T-helper 17 cell (primary cell): ENCODE measurements around the gene TUBGCP2. TPM values are rescaled to one million over a fixed set of nuclear protein-coding genes. Genes with fewer than 3 reads are reported as not detected.
"Not testable (repeated sequence)": the region's sequence is repeated elsewhere in the genome, so short reads cannot be mapped to it uniquely, and the experiment has no call there.

Source experiments
- ATAC-seq: fragments of 150-1000 bp; cut with Tn5 transposase; 2 replicates; pipeline ENCODE4 v1.10.0; 2021; ENCODE audit warnings: mild to moderate bottlenecking, moderate library complexity
- DNase-seq, 3 donors: peaks; one replicate each; pipeline versions ENCODE4 v3.0.0 to v3.0.0-alpha.2; 2020 to 2021
- H3K9me3 ChIP-seq: one replicate; pipeline ENCODE4 v1.7.0; 2013; ENCODE audit warnings: low read length, mild to moderate bottlenecking; ENCODE audit not compliant: control insufficient read depth, poor library complexity, severe bottlenecking
- H3K27ac Mint-ChIP-seq: one replicate; pipeline ENCODE4 v1.8.0; 2022; ENCODE audit warnings: mild to moderate bottlenecking, moderate library complexity, mixed read lengths
- H3K27me3 Mint-ChIP-seq: one replicate; pipeline ENCODE4 v1.8.0; 2022; ENCODE audit warnings: mixed read lengths
- H3K36me3 Mint-ChIP-seq: one replicate; pipeline ENCODE4 v1.8.0; 2022; ENCODE audit warnings: low read depth, mixed read lengths
- H3K4me1 Mint-ChIP-seq: one replicate; pipeline ENCODE4 v1.8.0; 2022; ENCODE audit warnings: mild to moderate bottlenecking, mixed read lengths
- H3K4me3 Mint-ChIP-seq: one replicate; pipeline ENCODE4 v1.8.0; 2022; ENCODE audit warnings: mild to moderate bottlenecking, moderate library complexity, mixed read lengths
- total RNA-seq, 4 donors: library from RNA in 2 of 4; stranded (reverse) in 2 of 4; gene quantifications; one replicate each; pipeline ENCODE4 v1.2.3 and lab custom pipeline; 2022 to 2026

TUBGCP2 gene
- total RNA-seq, 2 donors from 2014 or later = 73.6 to 75.4 TPM

DNA sequence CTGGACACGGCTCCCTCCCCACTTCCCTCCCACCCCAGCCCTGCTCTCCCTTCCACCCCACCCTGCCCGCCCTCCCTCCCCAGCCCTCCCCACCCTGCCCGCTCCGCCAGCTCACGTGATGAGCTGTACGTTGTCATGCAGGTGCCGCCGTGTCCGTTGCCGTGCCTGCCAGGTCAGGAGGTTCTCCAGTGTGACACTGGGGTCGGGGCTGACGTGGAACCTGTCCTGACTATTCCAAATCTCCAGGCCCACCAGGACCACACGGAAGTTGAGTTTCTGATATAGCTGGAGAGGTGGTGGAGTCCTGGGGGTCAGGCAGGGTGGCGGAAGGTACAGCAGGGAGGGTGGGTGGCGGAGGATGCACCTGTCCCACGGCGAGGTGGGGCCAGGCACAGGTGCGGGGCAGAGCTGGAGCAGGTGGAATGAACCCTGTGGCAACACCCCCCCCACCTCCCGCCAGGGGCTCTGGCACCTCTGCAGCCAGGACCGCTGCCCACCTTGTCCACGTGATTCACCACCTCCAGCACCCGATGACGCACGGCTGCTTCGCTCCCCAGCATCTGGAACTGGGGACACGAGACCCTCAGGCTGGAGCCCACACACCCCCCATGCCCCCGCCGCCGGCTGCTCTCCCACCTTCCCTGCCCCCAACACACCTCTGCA, 36.2 kb downstream of the TUBGCP2 start:
- no peaks in the 10 kb centered on the region for H3K9me3 ChIP-seq
- no peak overlapping the region for H3K27ac Mint-ChIP-seq
- no peaks in the 10 kb centered on the region for H3K27me3 Mint-ChIP-seq
- peak overlapping the region; percentile 33 for H3K4me3 Mint-ChIP-seq
- DNase-seq = no peak
- H3K4me1 Mint-ChIP-seq = peaks cover 6% of the 10 kb centered on the region
- ATAC-seq = no peak
- H3K36me3 Mint-ChIP-seq = no peaks in the 10 kb centered on the region

DNA sequence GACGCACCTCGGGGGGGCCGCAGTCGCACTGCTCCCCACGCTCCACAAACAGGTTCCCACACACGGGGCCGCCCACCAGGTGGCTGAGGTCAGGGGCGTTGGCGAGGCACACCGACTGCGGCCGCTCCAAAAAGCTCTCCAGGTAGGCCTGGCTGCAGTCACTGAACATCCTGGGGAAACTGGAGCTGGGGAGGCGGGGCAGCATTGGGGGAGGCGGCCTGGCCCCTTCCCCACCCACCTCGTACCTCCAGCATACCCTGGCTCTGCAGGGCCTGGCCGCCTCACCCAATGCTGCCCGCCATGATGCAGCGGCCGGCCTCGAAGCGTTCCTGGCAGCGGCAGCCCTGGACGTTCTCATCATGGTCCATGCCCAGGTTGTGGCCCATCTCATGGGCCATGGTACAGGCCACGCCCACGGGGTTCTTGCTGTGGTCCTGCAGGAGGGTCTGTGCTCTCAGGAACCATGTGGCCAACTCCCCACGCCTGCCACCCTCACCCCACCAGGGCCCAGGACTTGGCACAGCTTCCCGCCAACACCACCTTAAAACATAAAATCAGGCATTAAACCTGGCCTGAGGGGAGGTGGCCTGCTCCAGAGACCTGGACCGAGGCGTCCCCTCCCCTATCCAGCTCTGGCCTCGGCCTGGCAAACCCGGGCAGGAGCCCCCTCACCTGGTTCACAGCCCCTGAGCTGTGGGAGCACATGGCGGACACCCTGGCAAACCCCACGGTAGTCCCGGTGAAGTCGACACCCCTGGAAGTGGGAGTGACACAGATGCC, 37.0 kb downstream of the TUBGCP2 start:
- H3K27ac Mint-ChIP-seq = no peak overlapping the region
- no peak overlapping the region for H3K4me3 Mint-ChIP-seq
- ATAC-seq (no peak), DNase-seq (no peak)
- H3K9me3 ChIP-seq = no peaks in the 10 kb centered on the region
- peaks cover 5% of the 10 kb centered on the region for H3K4me1 Mint-ChIP-seq
- H3K36me3 Mint-ChIP-seq = no peaks in the 10 kb centered on the region
- H3K27me3 Mint-ChIP-seq = no peaks in the 10 kb centered on the region

DNA sequence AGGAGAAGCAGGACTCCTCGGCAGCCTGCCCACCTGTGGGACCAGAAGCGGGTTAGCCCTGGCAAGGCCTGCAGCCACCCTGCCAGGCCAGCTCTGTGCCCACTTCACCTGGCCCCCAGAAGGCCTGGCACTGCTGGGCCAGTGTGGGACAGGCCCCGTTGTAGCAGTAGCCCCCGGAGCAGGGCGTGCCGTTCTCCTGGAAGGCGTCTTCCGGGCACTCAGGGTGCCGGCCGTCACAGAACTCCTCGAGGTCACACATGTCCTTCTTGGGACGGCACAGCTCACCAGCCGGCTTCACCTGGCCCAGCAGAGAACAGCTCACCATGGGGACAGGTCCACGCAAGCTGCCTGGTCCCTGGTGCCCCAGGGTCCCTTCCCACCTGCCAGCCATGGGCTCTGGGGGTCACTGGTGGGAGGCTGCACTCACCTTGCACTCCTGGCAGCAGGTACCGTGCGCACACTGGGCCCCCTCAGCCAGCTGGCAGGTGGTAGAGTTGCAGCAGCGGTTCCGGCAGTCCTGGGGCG, 37.8 kb downstream of the TUBGCP2 start:
- no peak for ATAC-seq
- Mint-ChIP-seq H3K4me3 (no peak overlapping the region), H3K27me3 (no peaks in the 10 kb centered on the region), H3K4me1 (peaks cover 7% of the 10 kb centered on the region), H3K27ac (no peak overlapping the region), H3K36me3 (no peaks in the 10 kb centered on the region)
- DNase-seq = no peak
- no peaks in the 10 kb centered on the region for H3K9me3 ChIP-seq

DNA sequence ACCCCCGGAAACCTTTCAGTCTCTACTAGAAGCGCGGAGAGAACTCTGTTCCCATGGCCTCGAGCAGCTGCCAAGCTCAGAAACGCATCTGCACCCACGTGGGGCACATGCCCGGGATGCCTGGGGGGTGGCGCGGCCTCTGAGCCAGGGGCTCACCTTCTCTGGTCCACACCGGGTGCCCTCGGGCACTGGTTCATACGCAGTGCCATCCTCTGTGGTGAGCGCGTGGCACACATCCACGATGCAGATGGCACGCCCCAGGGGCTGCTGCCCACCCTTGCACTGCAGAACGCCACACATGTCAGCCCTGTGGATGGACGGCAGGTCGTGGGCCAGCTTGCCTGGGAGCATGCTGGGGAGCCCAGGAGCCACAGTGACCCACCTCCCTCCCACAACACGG, 38.5 kb downstream of the TUBGCP2 start:
- DNase-seq (no peak), ATAC-seq (no peak)
- Mint-ChIP-seq H3K27ac (no peak overlapping the region), H3K36me3 (no peaks in the 10 kb centered on the region), H3K4me1 (peaks cover 12% of the 10 kb centered on the region), H3K4me3 (peak overlapping the region; percentile 25), H3K27me3 (no peaks in the 10 kb centered on the region)
- no peaks in the 10 kb centered on the region for H3K9me3 ChIP-seq

DNA sequence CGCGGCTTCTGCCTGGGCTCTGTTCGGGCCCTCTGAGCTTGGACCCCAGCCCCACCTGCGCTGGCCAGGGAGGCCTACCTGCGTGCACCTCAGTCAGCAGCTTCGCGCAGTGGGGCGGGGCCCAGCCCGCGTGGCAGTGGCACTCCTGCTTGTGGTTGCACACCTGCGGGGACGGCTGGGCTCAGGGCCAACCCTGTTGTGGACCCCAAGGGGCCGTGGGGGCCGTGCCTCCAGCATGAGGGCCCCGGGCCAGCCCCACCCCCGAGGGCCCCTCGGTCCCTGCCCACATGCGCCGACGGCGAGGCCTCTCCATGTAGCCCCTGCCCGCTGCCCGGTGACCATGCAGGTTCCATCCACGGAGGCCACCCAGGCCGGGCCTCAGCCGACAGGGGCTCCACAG, 39.3 kb downstream of the TUBGCP2 start:
- no peaks in the 10 kb centered on the region for H3K9me3 ChIP-seq
- H3K27me3 Mint-ChIP-seq = no peaks in the 10 kb centered on the region
- H3K36me3 Mint-ChIP-seq = no peaks in the 10 kb centered on the region
- ATAC-seq (no peak), DNase-seq (no peak)
- no peak overlapping the region for H3K4me3 Mint-ChIP-seq
- peaks cover 15% of the 10 kb centered on the region for H3K4me1 Mint-ChIP-seq
- H3K27ac Mint-ChIP-seq = no peak overlapping the region

DNA sequence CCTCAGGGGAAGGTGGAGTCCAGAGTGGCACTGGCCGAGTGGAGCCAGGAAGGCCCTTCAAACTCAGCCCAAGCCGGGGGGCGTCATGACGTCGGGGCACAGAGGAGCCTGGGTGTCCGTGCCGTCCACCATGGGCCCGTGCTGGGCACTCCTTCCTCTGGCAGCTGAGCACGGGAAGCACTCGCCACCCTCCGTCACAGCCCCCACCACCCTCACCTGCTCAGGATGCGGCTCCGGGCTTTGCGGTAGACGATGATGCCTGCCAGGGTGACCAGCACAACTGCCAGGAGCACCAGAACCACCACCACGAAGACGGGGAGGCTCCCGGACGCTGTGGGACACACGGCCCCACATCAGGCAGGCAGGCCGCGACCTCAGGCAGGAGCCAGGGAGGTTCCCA, 40.1 kb downstream of the TUBGCP2 start:
- peaks cover 20% of the 10 kb centered on the region for H3K4me1 Mint-ChIP-seq
- H3K4me3 Mint-ChIP-seq = no peak overlapping the region
- ATAC-seq = no peak
- H3K36me3 Mint-ChIP-seq = no peaks in the 10 kb centered on the region
- H3K27me3 Mint-ChIP-seq = no peaks in the 10 kb centered on the region
- no peak for DNase-seq
- no peaks in the 10 kb centered on the region for H3K9me3 ChIP-seq
- H3K27ac Mint-ChIP-seq = no peak overlapping the region

DNA sequence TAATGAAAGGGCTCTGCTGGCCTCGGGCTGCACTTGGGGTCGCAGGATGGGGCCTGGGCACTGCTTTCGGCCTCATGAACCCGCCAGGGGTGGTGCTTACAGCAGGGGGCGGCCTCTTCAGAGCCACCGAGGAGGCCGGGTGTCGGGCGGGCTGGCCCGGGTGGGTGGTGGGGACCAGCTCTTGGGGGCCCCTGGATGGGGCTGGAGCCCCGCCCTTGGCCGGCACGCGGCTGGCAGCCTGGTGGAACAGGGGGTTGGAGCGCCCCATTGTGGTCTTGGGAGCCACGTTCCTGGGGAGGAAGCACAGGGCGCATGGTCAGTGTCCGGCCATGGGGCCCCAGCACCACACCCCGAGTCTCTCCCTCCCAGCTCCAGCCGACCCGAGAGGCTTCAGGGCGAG, 40.8 kb downstream of the TUBGCP2 start:
- DNase-seq = no peak
- no peak overlapping the region for H3K27ac Mint-ChIP-seq
- no peaks in the 10 kb centered on the region for H3K9me3 ChIP-seq
- ATAC-seq = no peak
- no peak overlapping the region for H3K4me3 Mint-ChIP-seq
- H3K4me1 Mint-ChIP-seq = peaks cover 24% of the 10 kb centered on the region
- no peaks in the 10 kb centered on the region for H3K27me3 Mint-ChIP-seq
- H3K36me3 Mint-ChIP-seq = no peaks in the 10 kb centered on the region

DNA sequence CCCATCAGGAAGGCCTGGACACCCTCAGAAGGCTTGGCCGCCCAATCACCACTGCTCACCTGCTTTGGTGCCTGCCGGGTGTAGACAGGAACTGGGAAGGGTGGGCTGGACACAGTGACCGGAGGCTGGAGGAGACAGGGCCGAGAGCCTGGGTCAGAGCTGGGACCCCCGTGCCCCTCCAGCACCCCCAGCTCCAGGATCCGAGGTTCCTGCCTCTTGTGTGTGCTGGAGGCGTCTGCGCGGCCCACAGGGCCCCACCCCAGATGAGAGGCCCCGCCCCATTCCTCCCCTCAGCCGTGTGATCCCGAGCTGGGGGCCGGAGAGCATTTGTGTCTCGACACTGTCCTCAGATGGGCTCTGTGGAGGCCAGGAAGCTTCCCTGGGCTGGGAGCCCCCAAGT, 41.4 kb downstream of the TUBGCP2 start:
- H3K9me3 ChIP-seq = no peaks in the 10 kb centered on the region
- Mint-ChIP-seq H3K4me3 (no peak overlapping the region), H3K36me3 (no peaks in the 10 kb centered on the region), H3K27me3 (no peaks in the 10 kb centered on the region), H3K4me1 (peaks cover 24% of the 10 kb centered on the region), H3K27ac (no peak overlapping the region)
- DNase-seq (no peak), ATAC-seq (no peak)

DNA sequence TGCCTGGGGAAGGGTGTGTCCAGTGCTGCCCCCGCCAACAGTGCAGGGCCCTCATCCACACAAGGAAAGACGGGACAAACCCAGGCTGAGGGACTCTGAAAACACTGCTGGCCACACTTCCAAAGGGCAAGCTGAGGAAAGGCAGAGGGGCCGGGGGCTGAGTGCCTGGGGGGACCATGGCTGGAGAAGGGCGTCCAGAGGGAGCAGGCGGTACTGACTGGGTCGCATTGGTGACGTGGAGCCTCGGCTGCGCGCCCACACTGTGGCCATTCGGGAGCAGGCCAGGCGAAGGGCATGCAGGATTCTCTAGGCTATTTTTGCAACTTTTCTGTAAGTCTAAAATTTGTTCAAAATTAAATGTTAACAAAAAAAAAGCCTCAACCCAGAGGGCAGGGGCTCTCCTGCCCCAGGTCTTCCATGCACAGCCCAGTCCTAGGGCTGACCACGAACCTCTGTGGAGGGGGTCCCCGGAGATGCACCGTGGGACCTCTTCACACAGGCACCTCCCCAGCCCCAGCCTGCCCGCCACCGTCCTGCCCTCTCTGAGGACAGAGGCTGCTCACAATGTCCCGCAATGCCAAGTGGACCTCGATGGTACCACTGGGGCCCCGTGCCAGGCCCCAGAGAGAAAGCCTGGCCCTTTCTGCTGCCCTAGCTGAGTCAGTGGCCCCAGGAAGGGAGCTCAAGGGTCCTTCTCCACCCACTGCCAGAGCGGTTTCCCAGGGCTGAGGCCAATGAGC, 42.4 kb downstream of the TUBGCP2 start:
- Mint-ChIP-seq H3K4me3 (no peak overlapping the region), H3K27ac (peak overlapping the region; percentile 34), H3K4me1 (peaks cover 24% of the 10 kb centered on the region), H3K36me3 (no peaks in the 10 kb centered on the region), H3K27me3 (no peaks in the 10 kb centered on the region)
- DNase-seq (no peak), ATAC-seq (no peak)
- H3K9me3 ChIP-seq = no peaks in the 10 kb centered on the region

DNA sequence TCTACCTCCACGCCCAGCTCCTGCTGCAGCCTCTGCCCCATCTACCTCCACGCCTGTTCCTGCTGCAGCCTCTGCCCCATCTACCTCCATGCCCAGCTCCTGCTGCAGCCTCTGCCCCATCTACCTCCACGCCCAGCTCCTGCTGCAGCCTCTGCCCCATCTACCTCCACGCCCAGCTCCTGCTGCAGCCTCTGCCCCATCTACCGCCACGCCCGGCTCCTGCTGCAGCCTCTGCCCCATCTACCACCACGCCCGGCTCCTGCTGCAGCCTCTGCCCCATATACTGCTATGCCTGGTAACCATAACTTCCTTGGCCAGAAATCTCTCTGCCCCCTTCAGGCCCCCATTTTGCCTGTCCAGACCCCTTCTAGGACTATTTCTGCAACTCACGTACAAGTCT, 43.6 kb downstream of the TUBGCP2 start:
- not testable (repeated sequence) for H3K36me3 Mint-ChIP-seq, H3K9me3 ChIP-seq, DNase-seq, H3K27me3 Mint-ChIP-seq, ATAC-seq
- Mint-ChIP-seq H3K4me3 (peak overlapping the region; percentile 87), H3K27ac (peak overlapping the region; percentile 90), H3K4me1 (peaks cover 34% of the 10 kb centered on the region)

DNA sequence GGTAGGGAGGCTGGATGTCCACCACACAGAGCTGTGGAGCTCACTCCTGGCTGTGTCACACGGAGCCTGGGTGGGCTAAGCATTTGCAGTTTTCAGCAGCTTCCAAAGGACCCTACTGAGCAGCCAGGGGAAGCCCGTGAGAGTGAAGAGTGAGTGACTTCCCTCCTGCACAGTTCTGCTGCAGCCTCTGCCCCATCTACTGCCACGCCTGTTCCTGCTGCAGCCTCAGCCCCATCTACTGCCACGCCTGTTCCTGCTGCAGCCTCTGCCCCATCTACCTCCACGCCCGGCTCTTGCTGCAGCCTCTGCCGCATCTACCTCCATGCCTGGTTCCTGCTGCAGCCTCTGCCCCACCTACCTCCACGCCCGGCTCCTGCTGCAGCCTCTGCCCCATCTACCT, 44.2 kb downstream of the TUBGCP2 start:
- H3K9me3 ChIP-seq = no peaks in the 10 kb centered on the region
- no peak for DNase-seq
- ATAC-seq = peak; percentile 48
- Mint-ChIP-seq H3K27ac (peak overlapping the region; percentile 90), H3K27me3 (no peaks in the 10 kb centered on the region), H3K4me3 (peak overlapping the region; percentile 87), H3K36me3 (no peaks in the 10 kb centered on the region), H3K4me1 (peaks cover 39% of the 10 kb centered on the region)

DNA sequence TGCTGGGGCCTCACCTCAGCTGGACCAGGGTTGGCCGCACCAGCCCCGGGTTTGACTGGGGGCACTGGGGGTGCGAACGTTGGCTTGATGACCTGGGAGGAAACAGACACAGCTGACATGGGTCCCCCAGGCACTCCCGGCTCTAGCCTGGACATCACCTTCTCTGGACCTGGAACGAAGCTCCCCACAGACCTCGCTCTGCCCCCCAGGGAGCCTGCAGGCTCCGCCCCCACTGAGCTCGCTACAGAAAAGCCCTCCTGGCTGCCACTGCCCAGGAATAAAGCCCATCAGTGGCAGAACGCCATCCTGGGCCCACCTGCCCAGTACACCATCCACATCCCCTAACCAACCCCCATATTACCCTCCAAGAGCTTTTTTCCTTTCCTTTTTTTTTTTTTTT, 45.0 kb downstream of the TUBGCP2 start:
- H3K27me3 Mint-ChIP-seq = no peaks in the 10 kb centered on the region
- H3K4me1 Mint-ChIP-seq = peaks cover 45% of the 10 kb centered on the region
- no peaks in the 10 kb centered on the region for H3K36me3 Mint-ChIP-seq
- ATAC-seq (no peak), DNase-seq (no peak)
- peak overlapping the region; percentile 87 for H3K4me3 Mint-ChIP-seq
- H3K27ac Mint-ChIP-seq = peak overlapping the region; percentile 90
- H3K9me3 ChIP-seq = no peaks in the 10 kb centered on the region

DNA sequence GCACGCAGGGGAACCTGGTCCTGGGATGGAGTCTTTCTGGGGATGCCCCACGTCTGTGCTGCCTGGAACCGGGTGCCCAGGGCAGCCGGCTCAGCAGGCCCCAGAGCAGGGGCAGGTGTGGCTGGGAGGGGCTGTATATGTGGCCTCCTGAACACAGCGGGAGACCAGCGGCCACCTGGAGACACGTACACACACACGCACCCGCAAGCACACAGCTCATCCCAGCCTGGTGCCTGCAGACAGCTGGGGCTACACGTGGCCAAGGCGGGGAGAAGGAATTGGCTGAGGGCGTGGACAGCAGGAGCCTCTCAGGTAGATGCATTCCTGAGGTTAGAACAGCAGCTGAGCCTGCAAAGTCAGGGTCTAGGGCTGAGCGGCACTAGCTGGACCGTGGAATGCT, 46.0 kb downstream of the TUBGCP2 start:
- Mint-ChIP-seq H3K4me3 (peak overlapping the region; percentile 77), H3K36me3 (no peaks in the 10 kb centered on the region), H3K27ac (peak overlapping the region; percentile 90), H3K27me3 (no peaks in the 10 kb centered on the region), H3K4me1 (peaks cover 51% of the 10 kb centered on the region)
- ATAC-seq = no peak
- H3K9me3 ChIP-seq = no peaks in the 10 kb centered on the region
- DNase-seq = no peak
